Activated naive CD4-positive, alpha-beta T cell treated with anti-CD3 and anti-CD28 coated beads for 36 hours (primary cell): ENCODE data around the gene RSBN1L. TPM values are rescaled to one million over a fixed set of nuclear protein-coding genes. Genes with fewer than 3 reads are reported as not detected.
"Not testable (repeated sequence)": the region's sequence is repeated elsewhere in the genome, so short reads cannot be mapped to it uniquely, and the experiment has no call there.

ENCODE experiments used
- CTCF ChIA-PET: fragments of 350-600 bp; sonication (Branson Sonifier 250); formaldehyde crosslinking; loops from one replicate; lab custom pipeline; 2021; ENCODE audit warnings: antibody characterized with exemption; lab: Charles Lee
- DNase-seq: peaks from one replicate; pipeline ENCODE4 v3.0.0-alpha.2; 2020
- H3K27ac Mint-ChIP-seq: one replicate; pipeline ENCODE4 v1.8.0; 2021; ENCODE audit warnings: mild to moderate bottlenecking, mixed read lengths
- H3K27me3 Mint-ChIP-seq: one replicate; pipeline ENCODE4 v1.8.0; 2021; ENCODE audit warnings: low read depth, mixed read lengths
- H3K36me3 Mint-ChIP-seq: one replicate; pipeline ENCODE4 v1.8.0; 2021; ENCODE audit warnings: low read depth, mixed read lengths
- H3K4me1 Mint-ChIP-seq: one replicate; pipeline ENCODE4 v1.8.0; 2021; ENCODE audit warnings: low read depth, mixed read lengths
- H3K4me3 Mint-ChIP-seq: one replicate; pipeline ENCODE4 v1.8.0; 2021; ENCODE audit warnings: mild to moderate bottlenecking, moderate library complexity, mixed read lengths
- H3K9me3 Mint-ChIP-seq: one replicate; pipeline ENCODE4 v1.8.0; 2021; ENCODE audit warnings: mixed read lengths
- intact Hi-C: fragments of 100-400 bp; cut with micrococcal nuclease; formaldehyde crosslinking; loops from one replicate; pipeline ENCODE4 v1.15.1; 2023
- total RNA-seq, 2 experiments: library from RNA; stranded (reverse); gene quantifications; one replicate each; pipeline ENCODE4 v1.2.3, GENCODE V29; 2021

Gene RSBN1L
- total RNA-seq, 2 experiments from 2014 or later, result 15.7 to 16.9 TPM

DNA sequence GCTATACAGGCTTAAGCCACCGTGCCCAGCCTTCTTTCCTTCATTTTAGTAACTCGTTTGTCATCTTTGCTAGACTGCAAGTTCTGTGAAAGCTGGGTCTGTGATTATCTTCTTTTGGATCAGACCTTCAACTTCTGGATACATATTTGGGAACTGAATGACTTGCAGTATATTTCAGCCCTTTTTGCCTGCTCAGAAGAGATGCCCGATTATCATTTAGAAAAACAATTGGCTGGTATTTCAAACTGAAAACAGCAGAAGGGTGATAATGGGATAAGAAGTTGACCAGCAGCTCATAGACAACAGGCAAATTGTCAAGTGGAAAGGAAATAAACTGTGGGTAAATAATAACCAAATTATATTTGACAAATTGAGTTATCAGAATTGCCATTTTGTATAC is 14.6 kb downstream of the RSBN1L start:
- Mint-ChIP-seq H3K9me3 (no peaks in the 10 kb centered on the region), H3K36me3 (peaks cover 19% of the 10 kb centered on the region), H3K27me3 (no peaks in the 10 kb centered on the region), H3K4me1 (peaks cover 50% of the 10 kb centered on the region), H3K27ac (no peak overlapping the region), H3K4me3 (no peak overlapping the region)
- DNase-seq, result no peak
- CTCF ChIA-PET, result interaction anchor here (0.6 to 1.2 kb wide), 3 partner anchors 9 to 363 kb away, joined by 3 read pairs; no protein-coding TSS in a partner anchor
- intact Hi-C loops, result no loop called here

- peaks cover 59% of the 10 kb centered on the region for H3K4me1 Mint-ChIP-seq
Measured at GRCh38 chr7:77714195-77714594, 17.9 kb downstream of the RSBN1L start.

DNA sequence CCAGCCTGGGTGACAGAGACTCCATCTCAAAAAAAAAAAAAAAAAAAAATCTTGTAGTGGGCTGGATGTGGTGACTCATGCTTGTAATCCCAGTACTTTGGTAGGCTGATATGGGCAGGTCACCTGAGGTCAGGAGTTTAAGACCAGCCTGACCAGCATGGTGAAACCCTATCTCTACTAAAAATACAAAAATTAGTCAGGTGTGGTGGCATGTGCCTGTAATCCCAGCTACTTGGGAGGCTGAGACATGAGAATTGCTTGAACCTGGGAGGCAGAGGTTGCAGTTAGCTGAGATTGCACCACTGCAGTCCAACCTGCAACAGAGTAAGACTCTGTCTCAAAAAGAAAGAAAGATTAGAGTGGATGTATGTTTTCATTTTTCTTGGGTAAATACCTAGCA is 18.7 kb downstream of the RSBN1L start:
- H3K4me1 Mint-ChIP-seq, result peaks cover 54% of the 10 kb centered on the region
- H3K9me3 Mint-ChIP-seq, intact Hi-C loops, H3K4me3 Mint-ChIP-seq, H3K27me3 Mint-ChIP-seq, DNase-seq, H3K27ac Mint-ChIP-seq: not testable (repeated sequence)
- peaks cover 13% of the 10 kb centered on the region for H3K36me3 Mint-ChIP-seq
- CTCF ChIA-PET, result interaction anchor here (1.0 to 1.6 kb wide), 3 partner anchors 45 to 63 kb away, joined by 3 to 5 read pairs (median 3); no protein-coding TSS in a partner anchor

More at GRCh38 chr7:77714195-77714594, 17.9 kb downstream of the RSBN1L start:
- Mint-ChIP-seq H3K9me3 (no peaks in the 10 kb centered on the region), H3K27me3 (no peaks in the 10 kb centered on the region), H3K4me3 (no peak overlapping the region), H3K36me3 (peaks cover 13% of the 10 kb centered on the region), H3K27ac (peak overlapping the region; percentile 31)
- DNase-seq, result no peak
- intact Hi-C loops, result no loop called here
- CTCF ChIA-PET, result interaction anchor here (1.1 to 1.6 kb wide), 2 partner anchors 46 to 63 kb away, joined by 3 to 5 read pairs; no protein-coding TSS in a partner anchor

- no peaks in the 10 kb centered on the region for H3K9me3 Mint-ChIP-seq
- no peak for DNase-seq
- intact Hi-C loops, result no loop called here
- H3K36me3 Mint-ChIP-seq, result peaks cover 4% of the 10 kb centered on the region
- H3K4me1 Mint-ChIP-seq, result peaks cover 47% of the 10 kb centered on the region
- H3K27ac Mint-ChIP-seq, result no peak overlapping the region
- H3K27me3 Mint-ChIP-seq, result no peaks in the 10 kb centered on the region
- H3K4me3 Mint-ChIP-seq, result no peak overlapping the region
- CTCF ChIA-PET, result interaction anchor here (1.0 kb wide), 1 partner anchor 65 kb away, joined by 4 read pairs; no protein-coding TSS in a partner anchor
Measured at GRCh38 chr7:77716804-77717203, 20.5 kb downstream of the RSBN1L start.

- intact Hi-C loops, DNase-seq, H3K27ac Mint-ChIP-seq, H3K9me3 Mint-ChIP-seq, CTCF ChIA-PET, H3K36me3 Mint-ChIP-seq, H3K4me3 Mint-ChIP-seq, H3K27me3 Mint-ChIP-seq: not testable (repeated sequence)
- peaks cover 45% of the 10 kb centered on the region for H3K4me1 Mint-ChIP-seq
Measured at GRCh38 chr7:77717566-77717965, 21.3 kb downstream of the RSBN1L start.

DNA sequence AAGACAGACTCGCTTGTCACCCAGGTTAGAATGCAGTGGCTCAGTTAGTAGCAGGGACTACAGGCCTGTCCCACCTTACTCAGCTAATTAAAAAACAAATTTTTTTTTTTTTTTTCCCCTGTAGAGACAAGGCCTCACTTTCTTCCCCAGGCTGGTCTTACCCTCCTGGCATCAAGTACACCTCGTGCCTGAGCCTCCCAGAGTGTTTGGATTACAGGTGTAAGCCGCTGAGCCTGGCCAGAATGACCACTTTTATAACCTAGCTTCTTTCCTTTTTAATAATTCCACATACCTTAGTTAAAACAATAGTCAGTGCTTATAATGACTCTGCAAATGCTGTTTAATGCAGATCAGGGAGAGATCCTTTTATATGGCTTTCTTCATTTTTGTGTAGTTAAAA is 31.3 kb downstream of the RSBN1L start:
- no peak overlapping the region for H3K4me3 Mint-ChIP-seq
- CTCF ChIA-PET, result no interaction called here
- intact Hi-C loops, result no loop called here
- H3K4me1 Mint-ChIP-seq, result peaks cover 41% of the 10 kb centered on the region
- no peaks in the 10 kb centered on the region for H3K36me3 Mint-ChIP-seq
- peak overlapping the region; percentile 33 for H3K27ac Mint-ChIP-seq
- no peaks in the 10 kb centered on the region for H3K9me3 Mint-ChIP-seq
- H3K27me3 Mint-ChIP-seq, result no peaks in the 10 kb centered on the region
- no peak for DNase-seq

DNA sequence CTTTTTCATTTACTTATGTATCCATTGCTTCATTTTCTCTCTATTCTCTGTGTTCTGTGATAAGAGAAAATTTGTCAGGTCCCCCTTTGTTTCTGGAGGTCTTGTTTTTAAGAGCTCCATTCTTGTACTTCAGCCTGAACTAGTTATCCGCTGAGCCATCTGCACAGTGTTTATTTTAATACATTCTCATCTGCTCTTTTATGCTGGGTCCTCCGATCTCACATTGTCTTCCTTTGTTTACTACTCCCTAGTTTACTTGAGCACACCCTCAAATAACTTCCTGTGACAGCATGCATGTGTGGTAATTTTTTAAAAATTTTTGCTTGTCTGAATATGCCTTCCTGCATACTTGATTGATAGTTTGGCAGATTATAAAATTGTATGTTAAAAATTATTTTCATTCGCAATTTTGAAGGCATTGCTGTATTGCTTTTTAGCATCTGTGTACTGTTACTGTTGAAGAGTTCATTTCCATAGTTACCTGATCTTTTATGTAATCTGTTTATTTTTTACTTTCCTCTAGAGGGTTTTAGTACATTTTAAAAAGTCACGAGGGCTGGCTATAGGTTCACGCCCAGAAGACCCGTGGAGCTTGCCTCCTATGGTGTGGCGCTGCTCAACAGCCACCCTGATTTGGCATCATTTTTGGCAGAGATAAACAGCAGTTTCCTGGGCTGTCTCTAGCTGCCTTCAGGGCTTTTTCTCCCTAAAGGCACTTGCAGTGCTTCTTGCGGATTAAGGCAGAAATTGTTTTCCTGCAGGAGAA is 31.9 kb downstream of the RSBN1L start:
- intact Hi-C loops, result no loop called here
- Mint-ChIP-seq H3K4me1 (peaks cover 47% of the 10 kb centered on the region), H3K4me3 (no peak overlapping the region), H3K27ac (peak overlapping the region; percentile 33), H3K27me3 (no peaks in the 10 kb centered on the region), H3K36me3 (peaks cover 1% of the 10 kb centered on the region), H3K9me3 (no peaks in the 10 kb centered on the region)
- CTCF ChIA-PET, result interaction anchor here (1.1 kb wide), 1 partner anchor 76 kb away, joined by 4 read pairs; no protein-coding TSS in a partner anchor
- no peak for DNase-seq

- intact Hi-C loops, result no loop called here
- no peak for DNase-seq
- peaks cover 2% of the 10 kb centered on the region for H3K36me3 Mint-ChIP-seq
- H3K4me1 Mint-ChIP-seq, result peaks cover 54% of the 10 kb centered on the region
- H3K27ac Mint-ChIP-seq, result no peak overlapping the region
- H3K9me3 Mint-ChIP-seq, result no peaks in the 10 kb centered on the region
- H3K27me3 Mint-ChIP-seq, result no peaks in the 10 kb centered on the region
- no peak overlapping the region for H3K4me3 Mint-ChIP-seq
- CTCF ChIA-PET, result interaction anchor here (0.7 kb wide), 1 partner anchor 10 kb away, joined by 3 read pairs; no protein-coding TSS in a partner anchor
Measured at GRCh38 chr7:77729574-77730348, 33.5 kb downstream of the RSBN1L start.

DNA sequence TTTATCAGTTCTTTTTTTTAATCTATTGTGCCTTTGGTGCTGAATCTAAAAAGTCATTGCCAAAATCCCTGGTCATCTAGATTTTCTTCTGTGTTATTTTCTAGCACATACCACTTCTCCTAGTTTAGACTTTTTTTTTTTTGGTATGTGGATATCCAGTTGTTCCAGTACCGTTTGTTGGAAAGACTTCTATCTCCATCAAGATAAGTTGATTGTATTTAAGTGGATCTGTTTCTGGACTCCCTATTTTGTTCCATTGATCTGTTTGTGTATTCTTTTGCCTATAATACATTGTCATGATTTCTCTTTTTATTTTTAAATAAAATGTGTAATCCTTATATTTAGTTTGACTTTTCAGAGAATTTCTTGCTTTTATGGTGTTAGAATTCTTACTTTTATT is 35.5 kb downstream of the RSBN1L start:
- peaks cover 4% of the 10 kb centered on the region for H3K36me3 Mint-ChIP-seq
- no peak for DNase-seq
- peaks cover 54% of the 10 kb centered on the region for H3K4me1 Mint-ChIP-seq
- H3K4me3 Mint-ChIP-seq, result no peak overlapping the region
- no peaks in the 10 kb centered on the region for H3K27me3 Mint-ChIP-seq
- H3K9me3 Mint-ChIP-seq, result no peaks in the 10 kb centered on the region
- CTCF ChIA-PET, result interaction anchor here (0.6 to 1.1 kb wide), 2 partner anchors 13 to 74 kb away, joined by 3 to 4 read pairs; no protein-coding TSS in a partner anchor
- no peak overlapping the region for H3K27ac Mint-ChIP-seq
- intact Hi-C loops, result no loop called here

GRCh38 chr7:77734659-77735421 is 38.6 kb downstream of the RSBN1L start:
- intact Hi-C loops, result loop anchor here (5.0 kb wide), 1 partner anchor 38 kb away; the partner anchor contains the start of gene RSBN1L
- Mint-ChIP-seq H3K4me1 (peaks cover 33% of the 10 kb centered on the region), H3K9me3 (no peaks in the 10 kb centered on the region), H3K4me3 (no peak overlapping the region), H3K27ac (no peak overlapping the region), H3K27me3 (no peaks in the 10 kb centered on the region), H3K36me3 (peaks cover 14% of the 10 kb centered on the region)
- DNase-seq, result no peak
- CTCF ChIA-PET, result interaction anchor here (0.7 kb wide), 1 partner anchor 62 kb away, joined by 3 read pairs; no protein-coding TSS in a partner anchor

DNA sequence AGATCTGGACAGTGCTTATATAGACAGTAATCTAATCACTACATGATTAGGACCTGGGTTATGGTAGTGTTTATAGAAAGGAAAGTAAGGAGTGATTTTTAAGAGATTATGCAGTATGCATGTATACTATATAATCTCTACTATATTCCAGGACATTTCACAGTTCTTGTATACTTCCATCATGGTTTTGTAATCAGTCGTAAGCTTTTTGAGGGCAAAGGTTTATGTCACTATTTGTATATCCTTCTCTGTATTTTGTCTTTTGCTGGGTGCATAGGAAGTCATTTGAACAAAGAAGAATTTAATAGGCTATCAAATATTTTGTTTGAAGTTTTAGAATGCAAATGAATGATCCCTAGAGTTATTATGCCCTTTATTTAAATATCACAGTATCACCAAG is 39.2 kb downstream of the RSBN1L start:
- Mint-ChIP-seq H3K27ac (no peak overlapping the region), H3K4me1 (peaks cover 28% of the 10 kb centered on the region)

More for the DNA sequence above, 39.2 kb downstream of the RSBN1L start:
- no peaks in the 10 kb centered on the region for H3K9me3 Mint-ChIP-seq
- peaks cover 14% of the 10 kb centered on the region for H3K36me3 Mint-ChIP-seq
- H3K27me3 Mint-ChIP-seq, result no peaks in the 10 kb centered on the region
- no peak for DNase-seq
- CTCF ChIA-PET, result no interaction called here
- intact Hi-C loops, result loop anchor here (5.0 kb wide), 1 partner anchor 38 kb away; the partner anchor contains the start of gene RSBN1L
- no peak overlapping the region for H3K4me3 Mint-ChIP-seq
